Naive B cell (primary cell): ENCODE results near the gene ZBTB16. TPM values are rescaled to one million over a fixed set of nuclear protein-coding genes. Genes with fewer than 3 reads are reported as not detected.

ENCODE experiments used
- ATAC-seq, 2 donors: fragments of 150-1000 bp; cut with Tn5 transposase; 2 replicates each; pipeline ENCODE4 v1.10.0; 2021; ENCODE audit warnings: low read depth in 2 of 2, mild to moderate bottlenecking in 2 of 2, moderate library complexity in 2 of 2
- DNase-seq: peaks from one replicate; pipeline ENCODE4 v3.0.0; 2022
- H3K27ac Mint-ChIP-seq, 6 donors: one replicate each; pipeline ENCODE4 v1.8.0; 2020 to 2022; ENCODE audit warnings: mild to moderate bottlenecking in 6 of 6, mixed read lengths in 6 of 6, moderate library complexity in 5 of 6, inconsistent platforms in 2 of 6
- H3K27me3 Mint-ChIP-seq, 3 donors: one replicate each; pipeline ENCODE4 v1.8.0; 2021 to 2022; ENCODE audit warnings: mixed read lengths in 3 of 3, mild to moderate bottlenecking in 1 of 3
- H3K36me3 Mint-ChIP-seq, 2 donors: one replicate each; pipeline ENCODE4 v1.8.0; 2020 to 2022; ENCODE audit warnings: mixed read lengths in 2 of 2, inconsistent platforms in 1 of 2, mild to moderate bottlenecking in 1 of 2
- H3K4me1 Mint-ChIP-seq, 3 donors: one replicate each; pipeline ENCODE4 v1.8.0; 2020 to 2022; ENCODE audit warnings: mixed read lengths in 3 of 3, inconsistent platforms in 1 of 3, mild to moderate bottlenecking in 1 of 3, moderate library complexity in 1 of 3
- H3K4me3 Mint-ChIP-seq, 8 donors: one replicate each; pipeline ENCODE4 v1.8.0; 2020 to 2022; ENCODE audit warnings: mild to moderate bottlenecking in 8 of 8, mixed read lengths in 8 of 8, moderate library complexity in 8 of 8, inconsistent platforms in 2 of 8
- H3K9me3 Mint-ChIP-seq, 7 donors: one replicate each; pipeline ENCODE4 v1.8.0; 2020 to 2022; ENCODE audit warnings: mixed read lengths in 7 of 7, mild to moderate bottlenecking in 5 of 7, inconsistent platforms in 2 of 7, moderate library complexity in 1 of 7
- polyA plus RNA-seq, 6 donors: library from polyadenylated mRNA; unstranded; fragments of 300-500 nt; fragmentation: Illumina TruSeq; gene quantifications; one replicate each; pipeline ENCODE4 v1.2.3, GENCODE V29; 2021; ENCODE audit warnings: low read depth in 6 of 6

ZBTB16 gene
- polyA plus RNA-seq, 6 donors from 2014 or later = 10.0 to 178 (median 50.5) TPM

- peaks cover 4 to 10% (median 7%) of the 10 kb centered on the region in 3 donors for H3K27me3 Mint-ChIP-seq
- H3K27ac Mint-ChIP-seq = peak overlapping the region in 5 of 6 donors; percentile 32 to 90 (median 76)
- ATAC-seq = no peak
- no peak for DNase-seq
- H3K4me3 Mint-ChIP-seq = peak overlapping the region in 6 of 8 donors; percentile 8 to 80 (median 50)
- peaks cover 0 to 4% (median 0%) of the 10 kb centered on the region in 7 donors for H3K9me3 Mint-ChIP-seq
- H3K4me1 Mint-ChIP-seq = peaks cover 53 to 72% (median 63%) of the 10 kb centered on the region in 3 donors
- peaks cover 10 to 14% of the 10 kb centered on the region in 2 donors for H3K36me3 Mint-ChIP-seq
These were observed 78.3 kb downstream of the ZBTB16 start for GRCh38 chr11:114137838-114138237.

GRCh38 chr11:114138411-114138810 is 78.9 kb downstream of the ZBTB16 start:
- Mint-ChIP-seq H3K27me3 (peaks cover 4 to 10% (median 7%) of the 10 kb centered on the region in 3 donors), H3K4me3 (peak overlapping the region in 7 of 8 donors; percentile 31 to 93 (median 76)), H3K36me3 (peaks cover 10 to 14% of the 10 kb centered on the region in 2 donors), H3K27ac (peak overlapping the region in 2 of 6 donors; percentile 26 to 90), H3K4me1 (peaks cover 58 to 78% (median 69%) of the 10 kb centered on the region in 3 donors), H3K9me3 (peaks cover 0 to 4% (median 0%) of the 10 kb centered on the region in 7 donors)
- ATAC-seq (peak; percentile 17 to 39), DNase-seq (no peak)

- peaks cover 4 to 10% (median 7%) of the 10 kb centered on the region in 3 donors for H3K27me3 Mint-ChIP-seq
- H3K36me3 Mint-ChIP-seq = peaks cover 10 to 14% of the 10 kb centered on the region in 2 donors
- H3K4me1 Mint-ChIP-seq = peaks cover 65 to 86% (median 74%) of the 10 kb centered on the region in 3 donors
- peak overlapping the region in 2 of 6 donors; percentile 38 to 90 for H3K27ac Mint-ChIP-seq
- H3K9me3 Mint-ChIP-seq = peaks cover 0 to 3% (median 0%) of the 10 kb centered on the region in 7 donors
- peak overlapping the region in 4 of 8 donors; percentile 9 to 70 (median 58) for H3K4me3 Mint-ChIP-seq
- DNase-seq = no peak
- ATAC-seq = no peak
These were observed 81.3 kb downstream of the ZBTB16 start for GRCh38 chr11:114140826-114141225.

GRCh38 chr11:114141863-114142580 is 82.5 kb downstream of the ZBTB16 start:
- ATAC-seq (no peak), DNase-seq (no peak)
- H3K4me3 Mint-ChIP-seq = peak overlapping the region in 2 of 8 donors; percentile 37 to 65
- H3K27me3 Mint-ChIP-seq = peaks cover 4 to 10% (median 7%) of the 10 kb centered on the region in 3 donors
- H3K36me3 Mint-ChIP-seq = peaks cover 10 to 14% of the 10 kb centered on the region in 2 donors
- peak overlapping the region in 2 of 6 donors; percentile 22 to 61 for H3K27ac Mint-ChIP-seq
- H3K4me1 Mint-ChIP-seq = peaks cover 59 to 74% (median 65%) of the 10 kb centered on the region in 3 donors
- peaks cover 0 to 2% (median 0%) of the 10 kb centered on the region in 7 donors for H3K9me3 Mint-ChIP-seq

GRCh38 chr11:114142707-114143106 is 83.2 kb downstream of the ZBTB16 start:
- Mint-ChIP-seq H3K4me1 (peaks cover 56 to 68% (median 60%) of the 10 kb centered on the region in 3 donors), H3K9me3 (peaks cover 0 to 2% (median 0%) of the 10 kb centered on the region in 7 donors), H3K4me3 (no peak overlapping the region), H3K27ac (peak overlapping the region in 3 of 6 donors; percentile 30 to 54 (median 42)), H3K27me3 (peaks cover 4 to 10% (median 7%) of the 10 kb centered on the region in 3 donors), H3K36me3 (peaks cover 10 to 14% of the 10 kb centered on the region in 2 donors)
- DNase-seq = no peak
- ATAC-seq = no peak

- H3K27me3 Mint-ChIP-seq = peaks cover 4 to 10% (median 7%) of the 10 kb centered on the region in 3 donors
- peak overlapping the region in 1 of 6 donors; percentile 83 for H3K27ac Mint-ChIP-seq
- DNase-seq (no peak), ATAC-seq (no peak)
- H3K4me1 Mint-ChIP-seq = peaks cover 51 to 67% (median 61%) of the 10 kb centered on the region in 3 donors
- H3K4me3 Mint-ChIP-seq = peak overlapping the region in 1 of 8 donors; percentile 36
- peaks cover 5 to 10% of the 10 kb centered on the region in 2 donors for H3K36me3 Mint-ChIP-seq
- peaks cover 0 to 2% (median 0%) of the 10 kb centered on the region in 7 donors for H3K9me3 Mint-ChIP-seq
These were observed 85.8 kb downstream of the ZBTB16 start for GRCh38 chr11:114145166-114145775.

GRCh38 chr11:114147375-114148012 is 88.0 kb downstream of the ZBTB16 start:
- Mint-ChIP-seq H3K27ac (no peak overlapping the region), H3K4me3 (peak overlapping the region in 2 of 8 donors; percentile 8 to 41)
- ATAC-seq = no peak

GRCh38 chr11:114148013-114148382 is 88.5 kb downstream of the ZBTB16 start:
- no peak for ATAC-seq
- H3K27me3 Mint-ChIP-seq = no peaks in the 10 kb centered on the region
- peak overlapping the region in 1 of 6 donors; percentile 76 for H3K27ac Mint-ChIP-seq
- peaks cover 44 to 70% (median 59%) of the 10 kb centered on the region in 3 donors for H3K4me1 Mint-ChIP-seq
- H3K4me3 Mint-ChIP-seq = peak overlapping the region in 2 of 8 donors; percentile 8 to 41
- DNase-seq = no peak
- H3K36me3 Mint-ChIP-seq = no peaks in the 10 kb centered on the region
- H3K9me3 Mint-ChIP-seq = peaks cover 0 to 2% (median 0%) of the 10 kb centered on the region in 7 donors

More at GRCh38 chr11:114147375-114148012, 88.0 kb downstream of the ZBTB16 start:
- Mint-ChIP-seq H3K27me3 (no peaks in the 10 kb centered on the region), H3K36me3 (no peaks in the 10 kb centered on the region), H3K4me1 (peaks cover 41 to 71% (median 60%) of the 10 kb centered on the region in 3 donors), H3K9me3 (peaks cover 0 to 2% (median 0%) of the 10 kb centered on the region in 7 donors)
- DNase-seq = no peak

- no peaks in the 10 kb centered on the region for H3K36me3 Mint-ChIP-seq
- H3K9me3 Mint-ChIP-seq = no peaks in the 10 kb centered on the region
- peak overlapping the region in 1 of 6 donors; percentile 69 for H3K27ac Mint-ChIP-seq
- no peaks in the 10 kb centered on the region for H3K27me3 Mint-ChIP-seq
- peaks cover 34 to 58% (median 52%) of the 10 kb centered on the region in 3 donors for H3K4me1 Mint-ChIP-seq
- no peak for DNase-seq
- no peak for ATAC-seq
- peak overlapping the region in 2 of 8 donors; percentile 12 to 15 for H3K4me3 Mint-ChIP-seq
These were observed 90.3 kb downstream of the ZBTB16 start for GRCh38 chr11:114149689-114150407.

- no peaks in the 10 kb centered on the region for H3K27me3 Mint-ChIP-seq
- DNase-seq = no peak
- ATAC-seq = no peak
- peak overlapping the region in 2 of 6 donors; percentile 7 to 63 for H3K27ac Mint-ChIP-seq
- no peaks in the 10 kb centered on the region for H3K9me3 Mint-ChIP-seq
- no peaks in the 10 kb centered on the region for H3K36me3 Mint-ChIP-seq
- peaks cover 34 to 56% (median 54%) of the 10 kb centered on the region in 3 donors for H3K4me1 Mint-ChIP-seq
- H3K4me3 Mint-ChIP-seq = no peak overlapping the region
These were observed 91.2 kb downstream of the ZBTB16 start for GRCh38 chr11:114150671-114151070.

- H3K9me3 Mint-ChIP-seq = no peaks in the 10 kb centered on the region
- H3K36me3 Mint-ChIP-seq = no peaks in the 10 kb centered on the region
- DNase-seq (no peak), ATAC-seq (no peak)
- H3K4me3 Mint-ChIP-seq = peak overlapping the region in 1 of 8 donors; percentile 47
- H3K27ac Mint-ChIP-seq = peak overlapping the region in 2 of 6 donors; percentile 17 to 57
- H3K4me1 Mint-ChIP-seq = peaks cover 35 to 63% (median 61%) of the 10 kb centered on the region in 3 donors
- no peaks in the 10 kb centered on the region for H3K27me3 Mint-ChIP-seq
These were observed 92.1 kb downstream of the ZBTB16 start for GRCh38 chr11:114151631-114152030.

- no peaks in the 10 kb centered on the region for H3K9me3 Mint-ChIP-seq
- H3K27ac Mint-ChIP-seq = peak overlapping the region in 2 of 6 donors; percentile 17 to 57
- no peak overlapping the region for H3K4me3 Mint-ChIP-seq
- no peaks in the 10 kb centered on the region for H3K27me3 Mint-ChIP-seq
- ATAC-seq = no peak
- H3K36me3 Mint-ChIP-seq = no peaks in the 10 kb centered on the region
- DNase-seq = no peak
- H3K4me1 Mint-ChIP-seq = peaks cover 35 to 68% (median 67%) of the 10 kb centered on the region in 3 donors
These were observed 92.7 kb downstream of the ZBTB16 start for GRCh38 chr11:114152162-114152561.
